HCT116 (cell line): ENCODE measurements around the gene DCTN2. TPM values are rescaled to one million over a fixed set of nuclear protein-coding genes. Genes with fewer than 3 reads are reported as not detected.

ENCODE experiments used
- ATAC-seq: fragments of 200-7000 bp; cut with Tn5 transposase; 2 replicates; pipeline ENCODE4 v1.9.1; 2020; ENCODE audit warnings: mild to moderate bottlenecking, moderate library complexity
- BruUV-seq: library from RNA; stranded (reverse); fragments of 400-500 nt; replicated peaks from 2 replicates; lab custom pipeline; 2021; lab: Mats Ljungman, UMichigan
- CTCF ChIA-PET: fragments of 300-600 bp; sonication (Branson Sonifier 250); formaldehyde crosslinking; loops from one replicate; lab custom pipeline; 2021; ENCODE audit warnings: antibody characterized with exemption; lab: Charles Lee
- POLR2A ChIA-PET: fragments of 300-600, 350-600 bp; sonication (Branson Sonifier 250); formaldehyde crosslinking; loops from one replicate; lab custom pipeline; 2021; ENCODE audit warnings: antibody characterized with exemption; lab: Charles Lee
- RAD21 ChIA-PET, 2 experiments: fragments of 300-600 bp; sonication (Branson Sonifier 250); formaldehyde crosslinking; loops; one replicate each; lab custom pipeline; 2023; ENCODE audit warnings: low total read pairs in 2 of 2; ENCODE audit not compliant: uncharacterized antibody in 2 of 2, unreplicated experiment in 2 of 2, low non-redundant PET in 1 of 2; lab: Charles Lee
- DNase-seq: peaks from one replicate; pipeline ENCODE4 v3.0.0-alpha.2; 2010; ENCODE audit warnings: low read depth, low spot score
- H2AFZ ChIP-seq: fragments of 200-600 bp; shearing (Covaris generic), sonication (generic); 2 replicates; pipeline ENCODE4 v1.6.1; 2017; ENCODE audit warnings: low read depth, mixed run types, mixed read lengths, antibody characterized with exemption, low read length; ENCODE audit not compliant: poor library complexity, severe bottlenecking
- H3K27ac ChIP-seq: 2 replicates; pipeline ENCODE4 v1.5.1; 2012; ENCODE audit warnings: low read depth, low read length
- H3K27me3 ChIP-seq: fragments of 200-600 bp; sonication (generic); 2 replicates; pipeline ENCODE4 v1.6.1; 2016; ENCODE audit warnings: mixed run types, low read length, mixed read lengths; ENCODE audit not compliant: insufficient read depth
- H3K36me3 ChIP-seq, 2 experiments: fragments of 200-500 bp in 1 of 2; fragments of 200-600 bp in 1 of 2; sonication (Bioruptor generic) in 1 of 2; sonication (generic) in 1 of 2; 2 replicates each; pipeline versions ENCODE4 v1.5.1 to v1.6.1; 2014 to 2016; ENCODE audit warnings: low read length in 2 of 2, inconsistent platforms in 1 of 2, mixed read lengths in 1 of 2, mixed run types in 1 of 2; ENCODE audit not compliant: insufficient read depth in 2 of 2, control insufficient read depth in 1 of 2
- H3K4me1 ChIP-seq, 2 experiments: fragments of 200-600 bp in 1 of 2; sonication (generic) in 1 of 2; 2 replicates each; pipeline versions ENCODE4 v1.5.1 to v1.6.1; 2012 to 2017; ENCODE audit warnings: low read length in 2 of 2, inconsistent platforms in 1 of 2, mild to moderate bottlenecking in 1 of 2, mixed read lengths in 1 of 2, mixed run types in 1 of 2, moderate library complexity in 1 of 2; ENCODE audit not compliant: insufficient read depth in 2 of 2, control insufficient read depth in 1 of 2
- H3K4me2 ChIP-seq: fragments of 200-600 bp; sonication (generic); 2 replicates; pipeline ENCODE4 v1.6.1; 2017; ENCODE audit warnings: mixed run types, low read length, mixed read lengths
- H3K4me3 ChIP-seq, 2 experiments: fragments of 200-600 bp in 1 of 2; sonication (generic) in 1 of 2; replicated peaks in 1 of 2; 2 replicates each; pipeline ENCODE4 v1.5.1; 2011 to 2016; ENCODE audit warnings: low read length in 2 of 2, control low read depth in 1 of 2, low read depth in 1 of 2, mild to moderate bottlenecking in 1 of 2, mixed read lengths in 1 of 2, mixed run types in 1 of 2
- H3K79me2 ChIP-seq: fragments of 200-600 bp; sonication (generic); 2 replicates; pipeline ENCODE4 v1.6.1; 2017; ENCODE audit warnings: mild to moderate bottlenecking, mixed run types, low read length, moderate library complexity, mixed read lengths; ENCODE audit not compliant: insufficient read depth
- H3K9ac ChIP-seq: fragments of 200-600 bp; sonication (generic); 2 replicates; pipeline ENCODE4 v1.6.1; 2016; ENCODE audit warnings: low read length, mixed read lengths
- H3K9me2 ChIP-seq: fragments of 200-600 bp; sonication (generic), shearing (Covaris generic); 2 replicates; pipeline ENCODE4 v1.6.1; 2017; ENCODE audit warnings: mixed run types, mild to moderate bottlenecking, moderate library complexity; ENCODE audit not compliant: insufficient read depth
- H3K9me3 ChIP-seq, 2 experiments: fragments of 200-500 bp in 1 of 2; fragments of 200-600 bp in 1 of 2; sonication (Bioruptor generic) in 1 of 2; sonication (generic) in 1 of 2; 2 replicates each; pipeline ENCODE4 v1.6.1; 2014 to 2017; ENCODE audit warnings: low read length in 2 of 2, mixed read lengths in 2 of 2, inconsistent platforms in 1 of 2, low read depth in 1 of 2, mild to moderate bottlenecking in 1 of 2, mixed run types in 1 of 2, moderate library complexity in 1 of 2; ENCODE audit not compliant: control insufficient read depth in 1 of 2, insufficient read depth in 1 of 2
- H4K20me1 ChIP-seq: fragments of 200-600 bp; sonication (generic), shearing (Covaris generic); 2 replicates; pipeline ENCODE4 v1.6.1; 2017; ENCODE audit warnings: mixed run types, mild to moderate bottlenecking, moderate library complexity; ENCODE audit not compliant: insufficient read depth
- ATF3 ChIP-seq: IDR thresholded peaks from 2 replicates; pipeline ENCODE4 v1.6.1; 2012
- CBX3 ChIP-seq: IDR thresholded peaks from 2 replicates; pipeline ENCODE4 v1.6.1; 2012; ENCODE audit warnings: low read depth
- CEBPB ChIP-seq: IDR thresholded peaks from 2 replicates; pipeline ENCODE4 v1.6.1; 2012; ENCODE audit warnings: low read depth
- EGR1 ChIP-seq: IDR thresholded peaks from 2 replicates; pipeline ENCODE4 v1.6.1; 2012; ENCODE audit warnings: low read depth
- EZH2phosphoT487 ChIP-seq: fragments of 200-600 bp; IDR thresholded peaks from 2 replicates; pipeline ENCODE4 v1.6.1; 2018; ENCODE audit warnings: antibody characterized with exemption, borderline replicate concordance
- FOSL1 ChIP-seq: IDR thresholded peaks from 2 replicates; pipeline ENCODE4 v1.6.1; 2012; ENCODE audit warnings: low read depth
- JUND ChIP-seq: IDR thresholded peaks from 2 replicates; pipeline ENCODE4 v1.6.1; 2012
- POLR2A ChIP-seq: IDR thresholded peaks from 2 replicates; pipeline ENCODE4 v1.7.0; 2011; ENCODE audit warnings: borderline replicate concordance; ENCODE audit not compliant: insufficient read depth, insufficient read length; ENCODE audit errors: extremely low read depth
- SIN3A ChIP-seq: IDR thresholded peaks from 2 replicates; pipeline ENCODE4 v1.6.1; 2012; ENCODE audit warnings: low read depth
- SP1 ChIP-seq: IDR thresholded peaks from 2 replicates; pipeline ENCODE4 v1.6.1; 2012; ENCODE audit warnings: low read depth
- SRF ChIP-seq: IDR thresholded peaks from 2 replicates; pipeline ENCODE4 v1.6.1; 2012; ENCODE audit warnings: low read depth
- TCF7L2 ChIP-seq: IDR thresholded peaks from 2 replicates; pipeline ENCODE4 v1.7.0; 2011; ENCODE audit warnings: borderline replicate concordance, inconsistent platforms; ENCODE audit not compliant: insufficient read depth, insufficient read length; ENCODE audit errors: extremely low read depth
- YY1 ChIP-seq: IDR thresholded peaks from 2 replicates; pipeline ENCODE4 v1.6.1; 2011; ENCODE audit warnings: low read length, low read depth, moderate library complexity, mild to moderate bottlenecking; ENCODE audit not compliant: insufficient replicate concordance; ENCODE audit errors: extremely low read depth
- ZNF274 ChIP-seq: fragments of 200-500 bp; sonication (Bioruptor generic); IDR thresholded peaks from 2 replicates; pipeline ENCODE4 v1.6.1; 2014; ENCODE audit warnings: mild to moderate bottlenecking, low read depth, low read length, inconsistent platforms
- intact Hi-C: fragments of 100-400 bp; cut with micrococcal nuclease; formaldehyde crosslinking; loops from 2 replicates; pipeline ENCODE4 v1.10.0; 2022
- total RNA-seq: library from RNA; stranded (reverse); gene quantifications from one replicate; pipeline ENCODE4 v1.2.1, GENCODE V29; 2021; ENCODE audit not compliant: unreplicated experiment
- TF ChIP-seq, protein P1 (sequence below): IDR thresholded peaks from 2 replicates; pipeline ENCODE4 v1.6.1; 2012; ENCODE audit warnings: low read depth
- TF ChIP-seq, protein P2 (sequence below): IDR thresholded peaks from 2 replicates; pipeline ENCODE4 v1.6.1; 2012

The DCTN2 gene
- total RNA-seq, 1 experiment from 2014 or later, result 95.9 TPM

DNA sequence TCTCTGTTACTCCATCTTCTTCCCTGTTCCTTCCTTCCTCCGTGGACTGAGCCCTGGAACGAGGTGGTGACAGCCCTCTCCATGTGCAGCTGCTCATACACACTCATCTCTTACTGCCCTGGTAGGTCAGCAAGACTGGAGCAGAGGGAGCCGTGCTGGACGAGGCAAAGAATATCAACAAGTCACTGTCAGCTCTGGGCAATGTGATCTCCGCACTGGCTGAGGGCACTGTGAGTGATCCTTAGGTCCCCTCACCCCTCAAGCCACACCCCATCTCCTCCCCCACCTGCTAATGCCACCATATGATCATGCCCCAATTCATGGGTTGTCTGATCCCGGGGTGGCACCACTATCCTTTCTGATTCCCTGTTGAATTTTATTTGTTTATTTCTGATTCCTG is 21.8 kb upstream of the DCTN2 start (continued):
- TF ChIP-seq, protein P1, sequence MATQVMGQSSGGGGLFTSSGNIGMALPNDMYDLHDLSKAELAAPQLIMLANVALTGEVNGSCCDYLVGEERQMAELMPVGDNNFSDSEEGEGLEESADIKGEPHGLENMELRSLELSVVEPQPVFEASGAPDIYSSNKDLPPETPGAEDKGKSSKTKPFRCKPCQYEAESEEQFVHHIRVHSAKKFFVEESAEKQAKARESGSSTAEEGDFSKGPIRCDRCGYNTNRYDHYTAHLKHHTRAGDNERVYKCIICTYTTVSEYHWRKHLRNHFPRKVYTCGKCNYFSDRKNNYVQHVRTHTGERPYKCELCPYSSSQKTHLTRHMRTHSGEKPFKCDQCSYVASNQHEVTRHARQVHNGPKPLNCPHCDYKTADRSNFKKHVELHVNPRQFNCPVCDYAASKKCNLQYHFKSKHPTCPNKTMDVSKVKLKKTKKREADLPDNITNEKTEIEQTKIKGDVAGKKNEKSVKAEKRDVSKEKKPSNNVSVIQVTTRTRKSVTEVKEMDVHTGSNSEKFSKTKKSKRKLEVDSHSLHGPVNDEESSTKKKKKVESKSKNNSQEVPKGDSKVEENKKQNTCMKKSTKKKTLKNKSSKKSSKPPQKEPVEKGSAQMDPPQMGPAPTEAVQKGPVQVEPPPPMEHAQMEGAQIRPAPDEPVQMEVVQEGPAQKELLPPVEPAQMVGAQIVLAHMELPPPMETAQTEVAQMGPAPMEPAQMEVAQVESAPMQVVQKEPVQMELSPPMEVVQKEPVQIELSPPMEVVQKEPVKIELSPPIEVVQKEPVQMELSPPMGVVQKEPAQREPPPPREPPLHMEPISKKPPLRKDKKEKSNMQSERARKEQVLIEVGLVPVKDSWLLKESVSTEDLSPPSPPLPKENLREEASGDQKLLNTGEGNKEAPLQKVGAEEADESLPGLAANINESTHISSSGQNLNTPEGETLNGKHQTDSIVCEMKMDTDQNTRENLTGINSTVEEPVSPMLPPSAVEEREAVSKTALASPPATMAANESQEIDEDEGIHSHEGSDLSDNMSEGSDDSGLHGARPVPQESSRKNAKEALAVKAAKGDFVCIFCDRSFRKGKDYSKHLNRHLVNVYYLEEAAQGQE, result no peak
- TF ChIP-seq CBX3 (no peak), POLR2A (no peak), JUND (no peak), SIN3A (no peak), FOSL1 (no peak), SP1 (no peak), ZNF274 (no peak), EZH2phosphoT487 (no peak), SRF (no peak), YY1 (no peak)
- TF ChIP-seq, protein P2, sequence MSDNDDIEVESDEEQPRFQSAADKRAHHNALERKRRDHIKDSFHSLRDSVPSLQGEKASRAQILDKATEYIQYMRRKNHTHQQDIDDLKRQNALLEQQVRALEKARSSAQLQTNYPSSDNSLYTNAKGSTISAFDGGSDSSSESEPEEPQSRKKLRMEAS, result no peak

DNA sequence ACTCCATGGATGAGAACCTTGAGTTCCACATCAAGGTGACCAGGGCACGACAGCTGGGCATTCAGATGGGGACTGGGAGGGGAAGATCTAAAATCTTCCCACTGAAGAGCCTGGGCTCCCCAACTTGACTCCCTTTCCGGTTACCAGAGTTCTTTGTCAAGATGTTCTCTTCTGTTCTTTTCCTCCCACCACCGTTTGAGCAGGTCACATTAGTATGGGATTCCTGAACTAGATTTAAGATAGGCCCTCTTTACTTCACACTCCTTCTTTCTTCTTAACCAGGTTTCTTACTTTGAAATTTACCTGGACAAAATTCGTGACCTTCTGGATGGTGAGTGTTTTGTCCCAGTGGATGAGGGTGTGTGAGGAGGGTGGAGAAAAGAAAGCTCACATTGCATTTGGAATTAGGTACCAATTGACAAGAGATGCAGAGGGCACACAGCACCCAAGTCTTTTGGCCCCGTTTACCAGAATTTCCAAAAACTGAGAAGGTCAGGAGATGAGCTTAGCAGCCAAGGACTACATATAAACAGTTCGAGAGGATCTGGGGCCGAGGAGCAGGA is 17.3 kb upstream of the DCTN2 start:
- Histone ChIP-seq H3K9me2 (no peaks in the 10 kb centered on the region), H4K20me1 (no peaks in the 10 kb centered on the region), H3K9ac (no peak overlapping the region), H3K9me3 (no peaks in the 10 kb centered on the region), H3K4me2 (no peak overlapping the region), H3K27ac (no peak overlapping the region), H3K79me2 (no peaks in the 10 kb centered on the region), H3K36me3 (no peaks in the 10 kb centered on the region; a peak in 2 of 4 replicates), H3K4me3 (no peak overlapping the region), H3K4me1 (peaks cover 9 to 11% of the 10 kb centered on the region in 2 experiments), H3K27me3 (no peaks in the 10 kb centered on the region), H2AFZ (no peak overlapping the region)
- no TSS peak for BruUV-seq
- RAD21 ChIA-PET, result no interaction called here
- intact Hi-C loops, result no loop called here
- DNase-seq (no peak), ATAC-seq (no peak)
- POLR2A ChIA-PET, result no interaction called here
- CTCF ChIA-PET, result interaction anchor here (1.1 kb wide), 1 partner anchor 19 kb away, joined by 5 read pairs; no protein-coding TSS in a partner anchor
- no peak for TF ChIP-seq TCF7L2
- no peak for TF ChIP-seq ZNF274
- no peak for TF ChIP-seq SP1
- TF ChIP-seq EGR1, result no peak
- TF ChIP-seq SIN3A, result no peak
- no peak for TF ChIP-seq CEBPB
- TF ChIP-seq ATF3, result no peak
- TF ChIP-seq, protein P1, result no peak
- no peak for TF ChIP-seq EZH2phosphoT487
